Occipital lobe (tissue), 2 donors: ENCODE results near the gene HIPK2. TPM values are rescaled to one million over a fixed set of nuclear protein-coding genes. Genes with fewer than 3 reads are reported as not detected.
"Not testable (repeated sequence)": the region's sequence is repeated elsewhere in the genome, so short reads cannot be mapped to it uniquely, and the experiment has no call there.

ENCODE experiments used
- DNase-seq: peaks from one replicate; lab custom pipeline; 2025; lab: John Stamatoyannopoulos, UW
- total RNA-seq: library from RNA; depleted of rRNA; stranded (reverse); fragments of >200 nt; gene quantifications from one replicate; pipeline ENCODE4 v1.2.3, GENCODE V29; 2014

HIPK2 gene
- total RNA-seq, 1 donor from 2014 or later: 12.0 TPM

DNA sequence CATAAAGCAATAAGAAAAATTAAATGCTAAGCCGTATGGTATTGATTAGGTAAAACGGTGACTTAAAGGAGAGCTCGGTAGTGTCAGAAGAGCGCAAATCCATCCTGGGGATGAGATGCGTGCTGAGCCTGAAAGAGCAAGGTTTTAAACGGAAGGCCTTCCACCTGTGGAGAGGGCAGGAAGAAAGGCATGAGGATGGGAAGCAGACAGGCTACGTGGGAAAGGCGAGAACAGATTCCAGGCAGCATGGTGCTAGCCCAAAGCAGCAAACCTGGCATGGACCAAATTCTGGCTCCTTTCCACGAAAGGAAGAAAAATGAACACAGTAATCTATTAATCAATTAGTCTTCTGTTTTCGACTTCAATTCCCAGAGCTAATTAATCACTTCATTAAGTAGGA is 103.5 kb downstream of the HIPK2 start:
- DNase-seq: no peak

DNA sequence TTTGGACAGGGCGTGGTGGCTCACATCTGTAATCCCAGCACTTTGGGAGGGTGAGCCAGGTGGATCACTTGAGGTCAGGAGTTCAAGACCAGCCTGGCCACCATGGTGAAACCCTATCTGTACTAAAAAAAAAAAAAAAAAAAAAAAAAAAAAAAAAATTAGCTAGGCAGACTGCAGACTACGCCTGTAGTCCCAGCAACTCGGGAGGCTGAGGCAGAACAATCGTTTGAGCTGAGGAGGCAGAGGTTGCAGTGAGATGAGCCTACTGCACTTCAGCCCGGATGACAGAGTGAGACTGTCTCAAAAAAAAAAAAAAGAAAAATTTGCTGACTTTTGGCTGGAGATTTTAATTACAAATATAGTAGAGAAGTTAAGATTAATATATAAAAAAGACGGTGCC is 104.0 kb downstream of the HIPK2 start:
- DNase-seq: no peak

DNA sequence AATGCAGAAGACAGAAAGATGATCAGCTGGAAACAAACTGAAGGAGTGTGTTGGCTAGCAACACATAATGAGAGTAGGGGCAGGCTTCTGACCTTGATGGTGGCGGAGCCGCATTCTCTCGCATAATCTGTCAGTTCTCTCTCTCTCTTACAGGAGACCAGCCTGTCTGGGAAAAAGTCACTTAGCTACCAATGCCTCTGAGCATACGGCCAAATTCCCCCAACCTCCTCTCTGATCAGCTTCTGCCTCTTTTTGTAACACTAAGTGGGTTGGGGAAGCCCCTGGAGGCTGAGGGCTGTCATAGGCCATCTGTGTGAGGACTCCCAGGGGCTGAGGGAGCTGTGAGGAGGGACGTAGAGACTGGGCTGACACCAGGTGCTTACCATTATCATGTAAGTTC is 104.6 kb downstream of the HIPK2 start:
- no peak for DNase-seq

GRCh38 chr7:139671967-139672366 is 105.8 kb downstream of the HIPK2 start:
- no peak for DNase-seq

- DNase-seq: not testable (repeated sequence)
Observed at GRCh38 chr7:139670662-139671061, 107.1 kb downstream of the HIPK2 start.

GRCh38 chr7:139669106-139670061 is 108.4 kb downstream of the HIPK2 start:
- DNase-seq: no peak

DNA sequence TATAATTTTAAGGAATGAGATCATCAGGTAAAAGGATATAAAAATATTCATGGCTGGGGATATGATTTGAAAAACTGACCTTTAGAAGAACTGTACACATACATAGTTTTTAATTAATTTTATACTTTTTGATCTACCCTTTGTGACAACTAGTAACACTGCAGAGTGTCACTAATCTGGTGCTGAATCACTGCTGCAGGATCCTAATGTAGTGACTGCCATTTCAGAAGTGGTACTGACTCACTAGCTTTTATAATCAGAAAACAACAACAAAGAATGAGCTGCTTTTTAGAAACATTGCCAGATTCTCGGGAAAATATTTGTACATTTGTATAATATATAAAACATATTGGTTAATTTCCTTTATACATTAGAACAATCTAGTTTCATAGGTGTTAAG is 110.4 kb downstream of the HIPK2 start:
- no peak for DNase-seq

DNA sequence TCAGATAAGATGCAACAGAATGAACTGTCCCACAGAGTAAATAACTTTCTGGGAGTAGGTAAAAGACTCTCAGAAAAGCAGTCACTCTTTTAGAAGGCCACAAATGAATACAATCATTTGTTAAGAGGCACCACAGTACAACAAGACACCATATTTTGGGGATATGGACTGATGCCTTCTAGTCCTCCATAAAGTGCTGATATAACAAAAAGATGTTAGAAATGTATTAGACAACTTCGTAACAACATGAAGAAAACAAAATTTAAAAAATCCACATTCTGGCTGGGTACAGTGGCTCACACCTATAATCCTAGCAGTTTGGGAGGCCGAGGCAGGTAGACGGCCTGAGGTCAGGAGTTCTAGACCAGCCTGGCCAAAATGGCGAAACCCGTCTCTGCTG is 111.3 kb downstream of the HIPK2 start:
- no peak for DNase-seq

GRCh38 chr7:139664434-139664833 is 113.4 kb downstream of the HIPK2 start:
- DNase-seq: no peak

- no peak for DNase-seq
Observed at GRCh38 chr7:139663608-139664177, 114.1 kb downstream of the HIPK2 start.

GRCh38 chr7:139661903-139662302 is 115.9 kb downstream of the HIPK2 start:
- DNase-seq: no peak

DNA sequence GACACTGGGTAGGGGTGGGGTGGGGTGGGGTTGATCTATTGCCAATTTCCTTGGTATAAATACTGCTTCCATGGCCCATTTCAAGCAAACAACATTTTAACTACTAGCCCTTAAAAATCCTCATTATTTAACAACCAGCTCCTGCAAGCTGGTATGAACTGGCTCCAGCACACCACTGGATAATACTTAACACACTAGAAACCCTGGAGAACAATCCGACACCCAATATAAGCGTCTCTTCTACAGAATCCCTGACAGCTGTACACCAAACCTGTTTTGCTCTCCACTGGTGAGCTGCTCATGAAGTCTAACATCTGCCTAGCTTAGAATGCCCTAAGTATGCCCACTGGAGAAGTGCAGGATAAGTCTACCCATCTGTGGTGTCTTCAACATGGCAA is 116.8 kb downstream of the HIPK2 start:
- DNase-seq: no peak

GRCh38 chr7:139660317-139661042 is 117.3 kb downstream of the HIPK2 start:
- no peak for DNase-seq

- DNase-seq: no peak
Observed at GRCh38 chr7:139659922-139660316, 117.9 kb downstream of the HIPK2 start.

DNA sequence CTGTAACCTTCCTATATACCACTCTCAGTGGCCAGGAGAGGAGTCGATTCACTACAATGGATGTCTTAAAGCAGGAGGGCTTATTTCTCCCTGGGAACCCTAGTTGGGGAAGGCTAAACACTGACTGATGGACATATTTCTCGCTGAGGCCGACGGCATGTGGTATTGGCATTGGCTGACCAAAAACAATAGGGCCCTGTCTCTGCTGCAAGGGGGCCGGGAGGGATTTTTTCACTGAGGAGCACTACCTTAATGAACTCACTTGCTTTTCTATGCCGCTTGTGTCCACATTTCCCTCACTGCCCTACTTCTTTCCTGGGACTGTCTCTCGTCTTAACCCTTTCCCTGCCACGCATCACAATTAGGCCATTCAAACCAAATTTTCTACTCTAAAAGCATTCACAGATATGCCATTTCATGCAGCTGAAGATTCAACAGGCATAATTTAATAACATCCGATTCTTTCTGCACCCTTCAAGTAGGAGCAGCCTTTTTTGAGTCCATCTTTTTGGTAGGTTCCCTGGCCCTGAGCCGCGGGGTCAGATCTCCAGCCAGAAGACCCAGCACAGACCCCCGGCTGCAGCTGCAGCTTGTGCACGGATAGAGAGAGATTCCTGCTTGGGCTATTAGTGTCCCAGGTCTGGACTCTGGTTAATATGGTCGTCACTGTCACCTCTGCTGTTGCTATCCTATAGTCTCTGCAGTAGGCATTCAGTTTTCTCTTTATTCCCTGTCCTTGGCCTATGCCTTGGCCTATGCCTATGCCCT is 118.7 kb downstream of the HIPK2 start:
- DNase-seq: no peak

GRCh38 chr7:139658296-139658695 is 119.5 kb downstream of the HIPK2 start:
- DNase-seq: no peak

- DNase-seq: no peak
Observed at GRCh38 chr7:139657725-139658124, 120.1 kb downstream of the HIPK2 start.

DNA sequence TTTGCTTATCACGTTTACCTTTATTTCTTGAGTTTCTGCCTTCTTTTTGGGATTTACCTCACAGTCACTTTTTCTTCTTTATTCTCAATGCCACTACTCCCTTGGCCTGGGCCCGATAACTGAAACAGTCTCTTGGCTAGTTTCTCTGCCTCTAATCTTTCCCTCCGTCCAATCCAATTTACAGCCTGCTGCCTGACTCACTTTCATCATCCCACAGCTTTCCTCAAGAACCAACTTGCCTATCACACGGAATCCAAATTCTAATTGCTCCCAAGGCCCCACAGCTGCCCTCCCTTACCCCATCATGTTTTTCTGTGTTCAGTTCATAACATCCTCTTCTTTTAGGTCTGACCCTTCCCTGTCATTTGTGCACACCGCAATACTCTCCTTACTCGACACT is 121.4 kb downstream of the HIPK2 start:
- no peak for DNase-seq

DNA sequence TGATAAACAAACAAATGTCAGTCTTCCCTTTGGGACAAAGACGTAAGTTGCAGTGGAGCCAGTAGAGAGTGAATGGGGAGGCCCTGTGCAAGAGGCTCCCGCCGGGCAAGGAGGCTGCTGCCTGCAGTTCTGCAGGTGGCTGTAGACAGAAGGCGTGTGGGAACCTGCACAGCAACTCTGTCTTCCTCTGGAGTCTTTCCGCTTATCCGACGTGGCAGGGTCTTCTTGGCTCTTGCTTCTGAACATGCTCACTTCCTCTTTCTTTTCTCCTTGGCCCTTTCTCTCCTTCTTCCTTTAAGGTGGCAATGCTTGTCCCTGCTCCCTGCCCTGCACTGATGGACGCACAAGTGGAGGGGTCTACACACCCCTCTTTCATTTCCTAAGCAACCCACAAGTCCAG is 122.5 kb downstream of the HIPK2 start:
- no peak for DNase-seq

- DNase-seq: no peak
Observed at GRCh38 chr7:139654276-139655181, 123.3 kb downstream of the HIPK2 start.

GRCh38 chr7:139651914-139652313 is 125.9 kb downstream of the HIPK2 start:
- no peak for DNase-seq
